Measurements from ENCODE around the gene NAIF1.
A peak's percentile ranks its signal among the peaks of the same experiment; 100 is the strongest.
"Not testable (repeated sequence)": the region's sequence is repeated elsewhere in the genome, so short reads cannot be mapped to it uniquely, and the experiment has no call there.

NAIF1 gene

DNA sequence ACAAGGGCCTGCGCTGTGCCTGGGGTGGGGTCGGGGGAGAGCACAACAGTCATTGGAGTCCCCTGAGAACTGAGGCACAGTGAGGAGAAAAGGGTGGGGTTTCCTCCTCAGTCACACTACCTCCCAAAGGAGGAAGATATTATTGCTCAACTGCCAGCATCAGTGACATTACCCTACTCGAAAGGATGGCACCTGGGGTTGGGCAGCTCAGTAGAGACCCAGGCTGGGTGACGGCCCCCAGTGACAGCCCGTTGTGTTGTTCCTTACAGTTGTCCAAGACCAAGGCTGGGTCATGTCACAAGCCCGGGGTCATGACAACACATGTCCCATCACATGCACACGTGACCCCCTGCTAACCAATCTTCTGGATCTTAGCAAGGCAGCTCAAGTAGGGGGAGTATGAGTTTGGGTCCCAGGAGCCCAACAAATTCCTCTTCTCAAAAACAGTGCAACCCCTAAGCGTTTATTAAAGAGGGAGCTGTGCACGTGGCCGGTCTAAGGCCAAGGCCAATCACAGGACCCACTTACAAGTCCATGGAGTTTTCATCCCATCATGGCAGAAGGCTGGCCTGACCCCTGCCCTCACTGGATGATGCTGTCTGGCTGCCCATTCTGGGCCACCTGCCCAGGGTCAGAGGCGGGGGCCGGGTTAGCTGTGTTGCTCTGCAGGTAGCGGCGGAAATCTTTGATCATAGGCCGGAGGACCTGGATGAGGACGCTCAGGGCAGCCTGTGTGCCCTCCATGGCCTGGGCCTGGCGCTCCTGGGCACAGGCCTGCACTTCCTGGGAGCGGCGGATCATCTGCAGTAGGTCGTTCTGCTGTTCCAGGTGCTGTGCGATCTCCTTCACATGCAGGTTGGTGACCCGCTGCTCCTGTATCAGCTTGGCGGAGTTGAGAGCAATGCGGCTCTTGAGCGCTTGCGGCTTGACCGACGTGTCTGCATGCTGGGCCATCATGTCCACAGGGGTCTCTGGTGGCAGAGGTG is 4.0 kb downstream of the NAIF1 start:
- no peak for DNase-seq

DNA sequence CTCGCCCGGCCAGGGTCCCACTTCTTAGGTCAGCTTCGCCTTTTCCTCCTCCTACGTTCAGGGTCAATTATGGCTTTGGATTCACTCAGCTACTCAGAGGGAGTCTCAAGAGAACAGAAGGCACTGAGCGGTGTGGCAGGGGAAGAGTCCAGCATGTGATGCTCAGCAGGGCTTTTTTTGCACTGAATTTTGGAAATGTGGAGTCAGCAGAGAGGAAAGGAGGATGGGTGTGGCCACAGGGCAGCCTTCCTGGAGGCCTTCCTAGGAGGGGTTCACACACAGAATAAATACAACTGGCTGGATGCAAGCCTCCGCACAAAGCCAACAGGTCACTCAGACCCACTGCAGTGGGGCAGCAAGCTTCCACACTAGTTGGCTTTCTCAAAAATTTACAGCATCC is 4.8 kb downstream of the NAIF1 start:
- no peak for DNase-seq

- no peak for DNase-seq
Measured at GRCh38 chr9:128061275-128061960, 5.7 kb downstream of the NAIF1 start.

GRCh38 chr9:128059365-128059983 is 7.6 kb downstream of the NAIF1 start:
- DNase-seq, result no peak

- no peak for DNase-seq
Measured at GRCh38 chr9:128057724-128058409, 9.3 kb downstream of the NAIF1 start.

- no peak for DNase-seq
Measured at GRCh38 chr9:128056887-128057723, 10.0 kb downstream of the NAIF1 start.

- DNase-seq, result peak in 31 of 56 donors; percentile 5 to 48 (median 26)
Measured at GRCh38 chr9:128056086-128056485, 11.0 kb downstream of the NAIF1 start.

GRCh38 chr9:128055344-128056040 is 11.6 kb downstream of the NAIF1 start:
- DNase-seq, result peak in 10 of 56 donors; percentile 3 to 45 (median 33)

GRCh38 chr9:128054087-128054486 is 13.0 kb downstream of the NAIF1 start:
- DNase-seq, result no peak

DNA sequence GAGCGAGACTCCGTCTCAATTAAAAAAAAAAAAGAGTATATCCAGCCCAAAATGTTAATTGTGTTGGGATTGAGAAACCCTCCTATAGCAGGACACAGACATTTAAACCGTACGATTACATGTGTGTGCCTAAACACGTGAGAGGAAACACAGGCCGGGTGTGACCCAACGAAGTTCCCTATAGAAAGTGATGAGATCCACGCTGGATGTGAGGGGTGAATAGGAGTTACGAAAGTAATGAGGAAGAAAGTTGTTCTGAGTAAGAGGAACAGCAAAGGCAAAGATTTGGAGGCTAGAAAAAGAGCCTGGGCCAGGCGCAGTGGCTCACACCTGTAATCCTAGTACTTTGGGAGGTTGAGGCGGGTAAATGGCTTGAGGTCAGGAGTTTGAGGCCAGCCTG is 13.6 kb downstream of the NAIF1 start:
- DNase-seq, result peak in 4 of 56 donors; percentile 1 to 34 (median 16)

- DNase-seq, result no peak
Measured at GRCh38 chr9:128051932-128052709, 15.0 kb downstream of the NAIF1 start.

- no peak for DNase-seq
Measured at GRCh38 chr9:128049843-128050242, 17.3 kb downstream of the NAIF1 start.

- no peak for DNase-seq
Measured at GRCh38 chr9:128048663-128049062, 18.5 kb downstream of the NAIF1 start.

- no peak for DNase-seq
Measured at GRCh38 chr9:128047231-128047630, 19.9 kb downstream of the NAIF1 start.

DNA sequence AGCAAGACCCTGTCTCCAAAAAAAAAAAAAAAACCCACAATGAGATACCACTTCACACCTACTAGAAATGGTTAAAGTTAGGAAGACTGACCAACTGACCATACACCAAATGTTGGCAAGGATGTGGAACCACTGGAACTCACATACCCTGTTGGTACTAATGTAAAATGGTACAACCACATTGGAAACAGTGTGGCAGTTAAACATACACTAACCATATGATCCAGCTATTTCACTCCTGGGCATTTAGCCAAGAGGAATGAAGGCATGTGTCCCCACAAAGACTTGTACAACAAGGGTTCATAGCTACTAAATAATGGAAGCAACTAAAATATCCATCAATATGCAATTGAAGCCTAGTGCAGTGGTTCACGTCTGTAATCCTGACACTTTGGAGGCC is 21.3 kb downstream of the NAIF1 start:
- DNase-seq, result no peak

- not testable (repeated sequence) for DNase-seq
Measured at GRCh38 chr9:128045409-128045808, 21.7 kb downstream of the NAIF1 start.

DNA sequence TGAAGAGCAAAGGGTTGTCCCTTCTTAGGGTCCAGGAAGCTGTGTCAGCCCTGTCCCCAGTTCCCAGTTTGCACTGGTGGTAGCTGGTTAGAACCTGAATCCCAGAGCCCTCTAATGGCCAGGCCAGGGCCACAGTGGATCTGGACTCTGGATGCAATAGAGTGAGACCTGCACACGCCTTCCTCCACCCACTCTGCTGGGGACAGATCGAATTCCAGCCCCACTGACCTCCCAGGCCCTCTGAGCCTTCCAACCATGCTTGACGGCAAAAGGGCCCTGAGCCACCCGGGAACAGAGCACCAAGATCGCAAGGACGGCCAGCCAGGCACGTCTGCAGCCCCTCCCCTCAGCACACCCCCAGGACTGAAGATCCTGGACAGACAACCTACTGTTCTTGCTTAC is 23.7 kb downstream of the NAIF1 start:
- DNase-seq, result no peak

- no peak for DNase-seq
Measured at GRCh38 chr9:128042043-128042442, 25.1 kb downstream of the NAIF1 start.

DNA sequence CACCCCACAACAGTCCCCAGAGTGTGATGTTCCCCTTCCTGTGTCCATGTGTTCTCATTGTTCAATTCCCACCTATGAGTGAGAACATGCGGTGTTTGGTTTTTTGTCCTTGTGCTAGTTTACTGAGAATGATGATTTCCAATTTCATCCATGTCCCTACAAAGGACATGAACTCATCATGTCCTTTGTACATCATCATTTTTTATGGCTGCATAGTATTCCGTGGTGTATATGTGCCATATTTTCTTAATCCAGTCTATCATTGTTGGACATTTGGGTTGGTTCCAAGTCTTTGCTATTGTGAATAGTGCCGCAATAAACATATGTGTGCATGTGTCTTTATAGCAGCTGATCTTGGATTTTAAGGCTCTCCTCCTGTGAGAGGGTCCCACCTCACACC is 26.3 kb downstream of the NAIF1 start:
- not testable (repeated sequence) for DNase-seq
